ENCODE results near the gene ERBIN. TPM values are rescaled to one million over a fixed set of nuclear protein-coding genes. Genes with fewer than 3 reads are reported as not detected.

ERBIN gene
- polyA plus RNA-seq, 3 donors: 25.2 to 43.3 (median 28.6) TPM

GRCh38 chr5:65986796-65987195, 60.4 kb downstream of the ERBIN start:
- H3K36me3 Mint-ChIP-seq: peaks cover 16 to 31% of the 10 kb centered on the region in 2 donors
- Histone ChIP-seq H3K4me3 (replicated peaks in 1 of 3; ENCODE audit: low read depth in 2 of 3, low read length in 3 of 3) (no peak overlapping the region), H3K36me3 (replicated peaks in 1 of 2; ENCODE audit: control insufficient read depth in 1 of 2, insufficient read depth in 2 of 2, low read length in 2 of 2) (peaks cover 15 to 30% of the 10 kb centered on the region in 2 donors), H3K4me2 (replicated peaks; ENCODE audit: extremely low read depth, low read length, poor library complexity, severe bottlenecking) (no peak overlapping the region), H3K27me3 (ENCODE audit: control insufficient read depth in 2 of 2, insufficient read depth in 2 of 2, low read length in 2 of 2) (no peaks in the 10 kb centered on the region), H3K79me2 (ENCODE audit: insufficient read depth, low read length) (peaks cover 89% of the 10 kb centered on the region), H3K4me1 (ENCODE audit: control insufficient read depth in 1 of 2, insufficient read depth in 2 of 2, low read length in 2 of 2) (no peaks in the 10 kb centered on the region), H3K9ac (ENCODE audit: insufficient read depth, low read length, poor library complexity, severe bottlenecking) (no peak overlapping the region), H4K20me1 (ENCODE audit: insufficient read depth, low read length) (peaks cover 100% of the 10 kb centered on the region), H2AFZ (ENCODE audit: insufficient read depth, low read depth, low read length, poor library complexity, severe bottlenecking) (no peak overlapping the region), H3K9me3 (replicated peaks in 1 of 2; ENCODE audit: control insufficient read depth in 1 of 2, insufficient read depth in 1 of 2, low read length in 2 of 2) (no peaks in the 10 kb centered on the region), H3K27ac (ENCODE audit: low read depth in 1 of 2, low read length in 2 of 2) (no peak overlapping the region)
- H3K27ac Mint-ChIP-seq: peak overlapping the region in 2 of 7 donors; percentile 21 to 76
- H3K9me3 Mint-ChIP-seq: no peaks in the 10 kb centered on the region
- no peak overlapping the region for H3K4me3 Mint-ChIP-seq
- H3K27me3 Mint-ChIP-seq (ENCODE audit: low read depth in 3 of 3): peaks cover 0 to 2% (median 0%) of the 10 kb centered on the region in 3 donors
- TF ChIP-seq CTCF (IDR thresholded peaks at IDR 0.05): no peak
- intact Hi-C loops (cut with micrococcal nuclease): no loop called here
- H3K4me1 Mint-ChIP-seq: peaks cover 15% of the 10 kb centered on the region
- WGBS (ENCODE audit: insufficient coverage): no CpG with 5 or more reads among the region's 3 CpGs
- no peak for DNase-seq

GRCh38 chr5:65987982-65988381, 61.6 kb downstream of the ERBIN start:
- DNase-seq: no peak
- Histone ChIP-seq H2AFZ (ENCODE audit: insufficient read depth, low read depth, low read length, poor library complexity, severe bottlenecking) (no peak overlapping the region), H3K27me3 (ENCODE audit: control insufficient read depth in 2 of 2, insufficient read depth in 2 of 2, low read length in 2 of 2) (no peaks in the 10 kb centered on the region), H4K20me1 (ENCODE audit: insufficient read depth, low read length) (peaks cover 100% of the 10 kb centered on the region), H3K79me2 (ENCODE audit: insufficient read depth, low read length) (peaks cover 87% of the 10 kb centered on the region), H3K4me3 (replicated peaks in 1 of 3; ENCODE audit: low read depth in 2 of 3, low read length in 3 of 3) (no peak overlapping the region), H3K9me3 (replicated peaks in 1 of 2; ENCODE audit: control insufficient read depth in 1 of 2, insufficient read depth in 1 of 2, low read length in 2 of 2) (no peaks in the 10 kb centered on the region), H3K4me1 (ENCODE audit: control insufficient read depth in 1 of 2, insufficient read depth in 2 of 2, low read length in 2 of 2) (no peaks in the 10 kb centered on the region), H3K27ac (ENCODE audit: low read depth in 1 of 2, low read length in 2 of 2) (no peak overlapping the region), H3K4me2 (replicated peaks; ENCODE audit: extremely low read depth, low read length, poor library complexity, severe bottlenecking) (no peak overlapping the region), H3K36me3 (replicated peaks in 1 of 2; ENCODE audit: control insufficient read depth in 1 of 2, insufficient read depth in 2 of 2, low read length in 2 of 2) (peaks cover 19 to 42% of the 10 kb centered on the region in 2 donors), H3K9ac (ENCODE audit: insufficient read depth, low read length, poor library complexity, severe bottlenecking) (no peak overlapping the region)
- WGBS (ENCODE audit: insufficient coverage): 100% methylated on average over 1 of the region's 4 CpGs
- Mint-ChIP-seq H3K9me3 (no peaks in the 10 kb centered on the region), H3K4me1 (peaks cover 15% of the 10 kb centered on the region), H3K27ac (peak overlapping the region in 1 of 7 donors; percentile 25), H3K36me3 (peaks cover 20 to 42% of the 10 kb centered on the region in 2 donors), H3K4me3 (no peak overlapping the region), H3K27me3 (ENCODE audit: low read depth in 3 of 3) (peaks cover 0 to 2% (median 0%) of the 10 kb centered on the region in 3 donors)
- intact Hi-C loops (cut with micrococcal nuclease): no loop called here
- no peak for TF ChIP-seq CTCF (IDR thresholded peaks at IDR 0.05)
